GM04503 (cell line): Measurements from ENCODE around the gene MTMR12.

Experiments
- DNase-seq: peaks from one replicate; pipeline ENCODE4 v3.0.0-alpha.2; 2012; ENCODE audit warnings: low read depth

Gene MTMR12, protein sequence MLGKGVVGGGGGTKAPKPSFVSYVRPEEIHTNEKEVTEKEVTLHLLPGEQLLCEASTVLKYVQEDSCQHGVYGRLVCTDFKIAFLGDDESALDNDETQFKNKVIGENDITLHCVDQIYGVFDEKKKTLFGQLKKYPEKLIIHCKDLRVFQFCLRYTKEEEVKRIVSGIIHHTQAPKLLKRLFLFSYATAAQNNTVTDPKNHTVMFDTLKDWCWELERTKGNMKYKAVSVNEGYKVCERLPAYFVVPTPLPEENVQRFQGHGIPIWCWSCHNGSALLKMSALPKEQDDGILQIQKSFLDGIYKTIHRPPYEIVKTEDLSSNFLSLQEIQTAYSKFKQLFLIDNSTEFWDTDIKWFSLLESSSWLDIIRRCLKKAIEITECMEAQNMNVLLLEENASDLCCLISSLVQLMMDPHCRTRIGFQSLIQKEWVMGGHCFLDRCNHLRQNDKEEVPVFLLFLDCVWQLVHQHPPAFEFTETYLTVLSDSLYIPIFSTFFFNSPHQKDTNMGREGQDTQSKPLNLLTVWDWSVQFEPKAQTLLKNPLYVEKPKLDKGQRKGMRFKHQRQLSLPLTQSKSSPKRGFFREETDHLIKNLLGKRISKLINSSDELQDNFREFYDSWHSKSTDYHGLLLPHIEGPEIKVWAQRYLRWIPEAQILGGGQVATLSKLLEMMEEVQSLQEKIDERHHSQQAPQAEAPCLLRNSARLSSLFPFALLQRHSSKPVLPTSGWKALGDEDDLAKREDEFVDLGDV

DNA sequence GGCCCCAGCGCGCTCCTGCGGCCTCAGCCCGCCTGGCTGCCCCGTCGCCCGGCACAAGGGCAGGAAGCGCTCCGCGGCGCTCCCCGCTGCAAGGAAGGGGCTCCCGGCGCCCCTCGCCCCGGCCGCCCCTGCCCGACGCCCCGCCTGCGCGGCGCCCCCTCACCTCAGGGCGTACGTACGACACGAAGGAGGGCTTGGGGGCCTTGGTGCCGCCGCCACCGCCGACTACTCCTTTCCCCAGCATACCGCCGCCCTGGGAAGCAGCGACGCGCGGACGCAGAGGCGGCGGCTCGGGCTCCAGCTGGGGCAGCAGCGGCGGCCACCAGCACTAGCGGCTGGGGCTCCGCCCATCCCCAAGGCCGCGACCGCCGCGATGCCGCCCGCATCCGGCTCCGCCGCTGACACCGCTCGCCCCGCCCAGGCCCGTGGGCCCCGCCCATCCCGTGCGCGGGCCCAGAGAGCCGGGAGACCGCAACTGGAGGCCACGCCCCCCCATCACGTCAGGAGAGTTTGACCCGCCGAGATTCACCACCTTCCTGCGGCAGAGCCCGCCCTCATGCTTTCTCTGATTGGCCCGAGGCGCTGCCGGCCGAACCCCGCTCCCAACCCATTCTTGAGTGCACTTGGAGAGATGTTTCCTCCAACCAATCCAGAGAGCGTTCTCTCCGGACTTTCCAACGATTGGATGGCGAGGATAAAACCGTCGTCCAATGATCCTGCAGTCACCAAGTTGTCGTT is at the start of gene MTMR12:
Gene MTMR12 (minus strand): TSS at position 345 of the 738 bp plus-strand sequence. CDS start 101 bp downstream, at position 244.
- DNase-seq = peak; percentile 96

DNA sequence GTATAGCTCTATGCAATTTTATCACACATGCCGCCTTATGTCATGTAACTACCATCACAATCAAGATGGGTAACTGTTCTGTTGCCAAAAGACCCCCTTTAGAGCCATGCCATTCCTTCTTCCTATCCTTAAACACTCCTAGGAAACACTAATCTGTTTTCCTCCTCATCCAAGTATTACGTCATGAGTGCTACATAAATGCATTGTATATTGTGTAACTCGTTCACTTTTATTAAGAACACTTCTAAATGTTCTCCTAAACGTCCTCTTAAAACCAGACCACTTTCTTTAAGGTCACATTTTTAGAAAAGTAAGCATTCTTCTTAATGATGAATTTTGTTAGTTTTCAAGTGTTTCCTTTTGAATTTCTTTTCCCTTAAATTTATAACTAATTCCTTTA is 49.8 kb upstream of the MTMR12 start:
- DNase-seq = no peak

DNA sequence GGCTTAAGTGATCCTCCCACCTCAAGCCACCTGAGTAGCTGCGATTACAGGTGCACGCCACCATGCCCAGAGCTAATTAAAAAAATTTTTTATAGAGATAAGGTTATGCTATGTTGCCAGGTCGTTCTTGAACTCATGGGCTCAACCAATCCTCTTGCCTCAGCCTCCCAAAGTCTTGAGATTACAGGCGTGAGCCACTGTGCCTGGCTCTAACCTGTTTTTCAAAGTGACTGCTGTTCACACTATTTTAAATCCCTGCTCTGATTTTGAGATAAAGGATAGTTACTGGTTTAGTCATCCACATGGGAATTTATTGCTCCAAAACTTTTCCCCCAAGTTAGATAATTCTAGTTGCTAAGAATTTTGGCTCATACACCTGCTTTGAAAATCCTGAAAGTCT is 48.2 kb upstream of the MTMR12 start:
- DNase-seq = no peak

DNA sequence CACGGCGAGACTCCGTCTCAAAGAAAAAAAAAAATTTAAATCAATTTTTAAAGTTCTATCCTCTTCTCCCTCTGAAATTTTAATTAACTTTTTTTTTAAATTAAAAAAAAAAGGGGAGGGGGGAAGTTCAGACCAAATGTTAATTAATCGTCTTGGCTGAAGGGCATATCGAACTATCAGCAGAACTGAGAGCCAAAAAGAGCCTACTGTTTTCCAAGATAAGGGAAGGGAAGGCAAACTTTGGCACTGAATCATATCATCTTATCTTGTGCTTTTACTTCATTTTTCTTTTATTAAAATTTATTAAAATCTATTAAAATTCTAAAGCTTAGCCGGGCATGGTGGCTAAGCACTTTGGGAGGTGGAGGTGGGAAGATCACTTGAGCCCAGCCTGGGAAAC is 45.9 kb upstream of the MTMR12 start:
- no peak for DNase-seq

DNA sequence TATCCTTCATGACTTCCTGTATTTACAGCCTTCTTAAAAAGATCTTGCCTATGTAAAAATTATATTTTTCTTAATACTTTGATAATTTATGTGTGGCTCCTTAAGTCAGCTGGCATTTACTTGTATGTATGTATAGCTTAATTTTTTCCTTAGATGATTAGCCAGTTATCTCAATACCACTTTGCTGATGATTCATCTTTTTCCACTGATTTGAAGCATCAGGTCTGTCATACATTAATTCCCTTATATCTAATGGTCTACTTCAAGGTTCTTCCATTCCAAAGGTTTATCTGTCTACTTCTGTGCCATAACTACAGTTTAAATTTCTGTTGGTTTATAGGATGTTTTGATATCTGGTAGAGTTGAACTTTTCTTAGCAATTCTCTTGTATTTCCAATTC is 44.9 kb upstream of the MTMR12 start:
- no peak for DNase-seq

DNA sequence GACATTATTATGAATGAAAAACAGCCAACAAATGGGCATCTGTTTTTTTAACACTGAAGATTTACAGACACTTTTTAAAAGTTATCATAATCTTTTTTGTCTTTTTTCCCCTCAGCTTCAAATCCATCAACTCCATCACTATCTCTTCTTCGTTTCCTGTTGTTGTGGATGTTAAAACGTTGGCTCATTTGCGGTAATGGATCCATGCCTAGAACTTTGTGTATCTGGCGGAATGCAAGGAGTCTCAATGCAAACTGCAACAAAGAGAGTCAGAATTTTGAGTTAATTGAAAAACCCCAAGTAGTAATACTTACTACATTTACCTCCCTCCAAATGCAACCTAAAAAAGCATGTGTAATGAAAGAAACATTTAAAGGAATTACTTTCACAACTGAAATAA is 42.9 kb upstream of the MTMR12 start:
- no peak for DNase-seq

DNA sequence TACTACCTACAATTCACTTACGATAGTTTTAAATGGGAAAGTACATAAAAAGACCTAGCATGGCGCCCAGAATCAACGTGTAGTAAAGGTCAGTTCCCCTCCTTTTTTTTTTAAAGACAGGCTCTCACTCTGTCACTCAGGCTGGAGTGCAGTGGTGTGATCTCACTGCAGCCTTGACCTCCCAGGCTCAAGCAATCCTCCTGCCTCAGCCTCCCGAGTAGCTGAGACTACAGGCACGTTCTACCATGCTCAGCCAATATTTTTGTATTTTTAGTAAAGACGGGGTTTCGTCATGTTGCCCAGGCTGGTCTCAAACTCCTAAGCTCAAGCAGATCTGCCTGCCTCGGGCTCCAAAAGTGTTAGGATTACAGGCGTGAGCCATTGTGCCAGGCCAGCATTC is 40.7 kb upstream of the MTMR12 start:
- no peak for DNase-seq

DNA sequence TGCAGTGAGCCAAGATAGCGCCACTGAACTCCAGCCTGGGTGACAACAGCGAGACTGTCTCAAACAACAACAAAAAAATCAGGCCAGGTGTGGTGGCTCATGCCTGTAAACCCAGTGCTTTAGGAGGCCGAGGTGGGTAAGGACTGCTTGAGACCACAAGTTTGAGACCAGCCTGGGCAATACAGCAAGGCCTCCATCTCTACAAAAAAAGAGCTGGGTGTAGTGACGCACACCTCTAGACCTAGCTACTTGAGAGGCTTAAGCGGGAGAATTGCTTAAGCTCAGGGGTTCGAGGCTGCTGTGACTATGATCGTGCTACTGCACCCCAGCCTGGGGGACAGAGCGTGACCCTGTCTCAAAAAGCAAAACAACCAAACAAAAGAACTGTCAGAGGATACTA is 39.9 kb upstream of the MTMR12 start:
- no peak for DNase-seq

DNA sequence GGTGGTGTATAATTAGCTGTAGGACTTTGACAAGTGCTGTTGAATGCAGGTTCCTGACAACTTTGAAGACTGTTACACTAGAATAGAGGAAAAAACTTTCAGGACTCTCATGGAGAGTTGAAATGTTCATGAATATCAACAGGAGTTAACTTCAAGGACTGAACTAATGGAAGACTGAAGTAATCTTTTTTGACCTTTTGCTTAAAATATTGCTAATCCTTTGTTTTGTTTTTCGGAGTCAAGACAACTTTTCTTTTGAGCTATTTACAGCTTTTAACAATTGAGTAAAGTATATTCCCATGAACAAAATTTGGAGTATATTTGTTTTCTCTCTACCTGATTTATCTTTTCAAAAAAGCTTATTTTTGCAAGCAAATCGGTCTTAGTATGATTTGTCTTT is 34.1 kb upstream of the MTMR12 start:
- DNase-seq = no peak

DNA sequence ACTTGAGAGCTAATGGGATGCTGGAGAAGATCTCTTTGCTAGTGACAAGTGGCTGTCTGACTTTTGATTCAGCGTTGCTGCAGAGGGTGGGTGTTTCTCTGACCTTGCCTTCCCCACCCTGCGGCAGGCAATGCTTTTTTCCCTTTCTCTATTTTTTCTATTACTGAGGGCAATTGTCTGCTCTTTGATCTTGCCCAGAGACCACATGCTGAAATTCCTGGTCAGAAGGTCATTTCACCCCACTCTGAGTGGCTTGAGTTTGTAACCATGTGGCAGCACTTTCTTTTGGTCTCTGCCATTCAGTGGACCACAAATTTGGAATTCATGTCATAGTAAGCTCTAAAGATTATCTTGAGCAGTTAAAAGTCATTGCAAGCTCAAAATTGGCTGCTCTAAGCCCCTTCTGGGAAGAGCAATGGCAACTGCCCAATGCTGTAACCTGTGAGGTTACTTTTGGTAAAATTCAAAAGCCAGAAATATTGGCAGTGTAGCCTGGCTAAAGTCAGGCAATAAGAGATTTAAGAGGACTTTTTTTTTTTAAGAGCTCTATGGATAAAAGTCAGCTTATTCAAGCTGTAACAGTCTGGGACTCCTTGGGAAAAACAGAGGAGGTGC is 30.4 kb upstream of the MTMR12 start:
- DNase-seq = no peak

DNA sequence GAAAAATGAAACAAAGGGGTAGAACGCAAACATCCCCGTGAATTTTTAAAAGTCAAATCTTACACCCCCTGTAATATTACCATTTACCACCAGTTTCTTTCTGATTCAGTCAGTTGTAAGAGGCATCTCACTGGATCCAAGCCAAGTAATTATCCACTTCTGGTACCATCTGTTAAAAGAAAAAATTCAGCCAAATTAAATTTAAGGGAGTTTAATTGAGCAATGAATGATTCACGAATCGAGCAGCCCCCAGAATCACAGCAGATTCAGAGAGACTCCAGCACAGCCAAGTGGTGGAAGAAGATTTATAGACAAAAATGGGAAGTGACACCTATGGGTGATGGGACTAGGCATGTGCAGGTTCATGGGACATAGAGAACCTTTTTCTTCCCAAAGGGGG is 29.9 kb upstream of the MTMR12 start:
- DNase-seq = no peak

DNA sequence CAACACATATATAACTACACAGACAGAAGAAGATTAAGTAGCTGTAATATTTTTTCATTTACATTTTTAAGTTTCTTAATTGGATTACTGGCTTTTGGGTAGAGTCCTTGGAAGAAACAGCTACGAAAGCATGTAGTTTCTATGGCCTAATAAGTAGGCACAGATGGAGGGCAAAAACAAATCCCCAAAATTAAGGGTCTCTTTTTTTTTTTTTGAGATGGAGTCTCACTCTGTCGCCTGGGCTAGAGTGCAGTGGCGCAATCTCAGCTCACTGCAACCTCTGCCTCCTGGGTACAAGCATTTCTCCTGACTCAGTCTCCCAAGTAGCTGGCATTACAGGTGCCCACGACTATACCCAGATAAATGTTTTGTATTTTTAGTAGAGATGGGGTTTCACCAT is 27.1 kb upstream of the MTMR12 start:
- DNase-seq = no peak

DNA sequence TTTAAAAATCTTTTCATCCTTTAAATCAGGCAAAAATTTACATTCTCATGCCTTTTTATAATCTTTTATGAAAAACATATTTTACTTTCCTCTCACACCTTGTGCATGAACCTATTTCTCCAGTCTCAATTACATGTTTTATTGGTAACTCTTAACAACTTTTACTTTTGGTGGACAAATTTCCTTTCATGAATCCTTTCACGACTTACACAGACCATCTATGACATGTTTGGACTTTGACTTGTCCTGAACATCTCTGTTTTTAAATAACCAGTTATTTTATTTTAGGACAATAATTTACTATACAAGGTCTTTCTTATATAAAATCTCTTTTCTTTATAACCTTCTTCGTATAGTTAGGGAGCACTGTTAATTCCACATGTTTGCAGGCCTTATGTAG is 26.5 kb upstream of the MTMR12 start:
- DNase-seq = no peak

DNA sequence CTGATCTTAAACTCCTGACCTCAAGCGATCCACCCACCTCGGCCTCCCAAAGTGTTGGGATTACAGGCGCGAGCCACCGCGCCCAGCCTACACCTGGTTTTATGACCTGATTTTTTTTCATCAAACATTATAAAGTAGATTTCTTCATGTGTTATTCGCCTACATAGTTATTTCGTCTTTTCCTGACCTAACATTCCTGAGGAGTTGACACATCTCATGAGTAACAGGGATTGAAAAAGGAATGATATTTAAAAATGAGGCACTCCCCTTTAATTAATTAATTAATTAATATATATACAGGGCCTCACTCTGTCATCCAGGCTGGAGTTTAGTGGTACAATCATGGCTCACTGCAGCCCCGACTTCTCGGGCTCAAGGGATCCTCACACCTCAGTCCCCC is 20.2 kb upstream of the MTMR12 start:
- DNase-seq = no peak

DNA sequence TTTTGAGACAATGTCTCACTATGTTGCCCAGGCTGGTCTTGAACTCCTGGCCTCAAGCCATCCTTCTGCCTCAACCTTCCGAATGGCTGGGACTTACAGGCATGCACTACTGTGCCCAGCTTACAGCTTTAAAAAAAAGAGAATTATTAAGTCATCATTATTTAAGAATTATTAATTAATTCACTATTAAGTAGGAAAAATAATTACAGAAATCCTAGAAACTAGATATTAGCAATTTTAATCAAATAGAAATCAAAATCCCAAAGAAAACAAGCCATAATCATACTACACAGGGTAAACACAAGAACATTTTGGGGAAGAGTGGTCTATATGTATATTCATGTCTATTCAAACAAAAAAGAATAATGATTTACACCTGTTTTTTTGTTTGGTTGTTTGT is 19.6 kb upstream of the MTMR12 start:
- no peak for DNase-seq

DNA sequence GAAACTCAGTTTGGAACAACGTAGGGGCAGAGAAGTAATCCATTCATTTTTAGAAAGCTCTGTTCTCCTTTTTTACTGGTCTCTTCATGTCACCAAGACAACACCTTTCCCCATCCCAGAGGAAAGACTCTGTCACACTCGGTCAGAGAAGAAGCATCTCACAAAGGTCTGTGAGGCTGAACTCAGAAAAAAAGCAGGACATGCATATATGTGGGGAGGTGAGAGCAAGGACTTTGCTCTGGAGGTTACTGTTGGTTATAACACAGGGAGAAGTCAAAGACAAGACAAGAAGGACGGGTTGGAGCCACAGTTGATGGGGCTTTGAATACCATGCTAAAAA is 19.2 kb upstream of the MTMR12 start:
- DNase-seq = no peak

DNA sequence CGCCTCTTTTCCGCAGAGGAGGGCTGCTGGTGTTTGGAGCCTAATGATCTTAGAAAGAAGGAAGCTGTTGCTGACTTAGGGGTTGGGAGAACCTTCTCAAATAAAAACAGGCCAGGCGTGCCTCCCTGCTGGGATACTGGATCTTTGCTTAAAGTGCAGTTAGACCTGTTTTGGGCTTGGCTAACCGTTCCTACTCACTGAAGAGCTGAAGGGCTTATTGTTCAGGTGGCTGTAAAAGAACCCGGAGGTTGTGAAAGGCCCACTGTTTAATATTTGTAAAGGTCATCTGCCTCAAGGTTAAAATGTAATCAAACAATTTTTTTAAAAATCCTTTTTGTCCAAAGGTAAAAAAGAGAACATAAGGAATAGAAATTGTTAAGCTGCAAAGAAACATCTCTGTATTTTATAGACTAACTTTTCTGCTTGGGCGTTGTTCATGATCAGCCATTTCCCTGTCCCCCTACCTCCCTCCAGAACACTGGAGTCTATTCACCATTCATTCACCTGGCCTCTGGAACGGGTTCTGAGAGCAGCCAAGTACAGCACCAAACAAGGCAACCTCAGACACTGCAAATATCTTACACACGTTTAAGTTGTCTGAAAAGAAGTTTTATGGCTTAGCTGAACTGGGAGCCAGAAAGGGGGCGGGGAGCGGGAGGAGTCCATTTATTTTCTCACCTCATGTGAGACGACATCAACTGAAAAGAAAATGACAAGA is 18.6 kb upstream of the MTMR12 start:
- DNase-seq = no peak

DNA sequence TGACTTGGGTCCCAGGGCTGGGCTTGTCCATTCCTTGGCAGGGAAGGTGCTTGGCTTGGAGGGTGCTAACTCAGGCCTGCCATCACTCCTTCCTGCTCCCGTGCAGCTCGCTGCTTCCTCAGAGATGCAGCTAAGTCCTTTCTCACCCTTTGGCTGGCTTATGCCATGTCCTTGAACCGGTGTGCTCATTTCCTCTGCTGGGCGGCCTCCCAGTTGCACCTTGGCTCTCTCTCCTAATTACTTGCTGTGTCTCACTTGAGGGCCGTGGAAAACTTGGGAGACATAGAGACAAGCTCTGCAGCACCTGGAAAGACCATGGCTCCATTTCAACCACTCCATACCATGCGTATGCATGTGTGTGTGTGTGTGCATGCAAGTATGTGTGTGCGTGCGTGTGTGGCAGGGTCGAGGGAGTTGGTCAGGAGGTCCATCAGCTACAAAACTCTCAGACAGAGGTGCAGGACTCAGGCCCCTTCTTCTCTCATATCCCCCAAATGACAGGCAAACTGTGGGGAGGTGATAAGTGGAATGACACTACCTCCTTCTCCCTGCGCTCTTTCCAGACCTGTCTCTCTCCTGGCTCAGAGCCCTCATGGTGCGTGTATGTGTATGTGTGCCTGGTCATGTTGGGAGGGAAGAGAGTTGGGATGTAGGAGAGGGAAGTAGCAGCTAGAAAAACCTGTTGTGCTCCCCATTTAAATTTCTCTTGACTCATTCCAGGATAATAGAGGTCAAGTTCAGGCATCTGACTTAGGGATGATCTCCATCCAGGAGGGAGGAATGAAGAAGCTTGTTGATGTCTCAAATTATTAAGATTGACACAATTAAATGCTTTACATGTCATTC is 17.6 kb upstream of the MTMR12 start:
- DNase-seq = no peak

DNA sequence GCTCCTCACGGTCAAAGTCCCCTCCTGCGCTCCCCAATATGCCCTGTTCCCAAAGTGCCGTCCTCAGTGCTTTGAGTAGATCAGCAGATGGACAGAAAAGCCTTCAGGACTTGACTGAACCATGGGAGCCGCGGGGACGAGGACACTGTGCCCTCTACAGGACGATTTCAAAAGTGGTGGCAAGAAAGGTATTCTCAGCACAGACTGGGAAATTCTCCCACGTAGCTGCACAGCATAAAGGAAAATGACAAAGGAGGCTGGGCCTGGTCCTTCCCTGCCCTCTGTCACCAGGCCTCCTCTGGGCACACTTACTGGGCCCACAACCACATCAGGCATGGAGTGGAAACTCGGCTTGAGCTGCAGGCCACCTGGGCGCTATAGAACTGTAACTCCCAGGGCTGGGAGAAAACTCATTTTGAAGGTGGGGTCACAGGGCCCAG is 16.7 kb upstream of the MTMR12 start:
- DNase-seq = no peak

DNA sequence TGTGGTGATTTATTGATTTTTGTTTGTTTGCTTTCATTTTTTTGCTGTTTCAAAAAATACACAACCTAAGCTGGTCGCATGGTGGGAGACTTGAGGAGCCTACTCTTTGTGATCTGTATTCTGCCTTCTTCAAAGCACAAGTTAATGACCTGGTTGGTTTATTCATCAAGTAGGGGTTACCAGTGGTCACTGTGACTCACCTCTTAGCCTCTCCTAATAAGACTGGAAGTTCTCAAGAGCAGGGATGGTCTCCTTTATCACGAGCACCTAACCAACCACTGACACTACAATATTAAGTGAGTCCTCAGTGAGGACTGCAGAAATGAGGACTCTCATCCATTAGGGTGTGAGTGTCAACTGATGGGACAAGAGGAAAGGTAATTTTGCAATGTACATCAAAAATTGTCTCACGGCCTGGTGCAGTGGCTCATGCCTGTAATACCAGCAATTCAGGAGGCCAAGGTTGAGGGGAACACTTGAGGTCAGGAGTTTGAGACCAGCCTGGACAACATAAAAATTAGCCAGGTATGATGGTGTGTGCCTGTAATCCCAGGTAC is 13.6 kb upstream of the MTMR12 start:
- no peak for DNase-seq

DNA sequence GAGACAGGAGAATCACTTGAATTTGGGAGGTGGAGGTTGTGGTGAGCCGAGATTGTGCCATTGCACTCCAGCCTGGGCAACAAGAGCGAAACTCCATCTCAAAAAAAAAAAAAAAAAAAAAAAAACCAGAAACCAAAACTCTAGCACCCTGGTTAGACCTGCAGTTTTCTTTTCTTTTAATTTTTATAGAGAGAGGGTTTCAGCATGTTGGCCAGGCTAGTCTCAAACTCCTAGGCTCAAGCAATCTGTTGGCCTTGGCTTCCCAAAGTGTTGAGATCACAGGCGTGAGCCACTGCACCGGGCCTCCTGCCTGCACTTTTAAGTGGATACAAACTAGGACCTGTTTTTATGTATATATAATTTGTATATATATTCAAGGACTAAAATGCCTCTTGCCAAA is 12.9 kb upstream of the MTMR12 start:
- no peak for DNase-seq
